ENCODE measurements around the gene CRYZ.
"Not testable (repeated sequence)": the region's sequence is repeated elsewhere in the genome, so short reads cannot be mapped to it uniquely, and the experiment has no call there.

Gene CRYZ

DNA sequence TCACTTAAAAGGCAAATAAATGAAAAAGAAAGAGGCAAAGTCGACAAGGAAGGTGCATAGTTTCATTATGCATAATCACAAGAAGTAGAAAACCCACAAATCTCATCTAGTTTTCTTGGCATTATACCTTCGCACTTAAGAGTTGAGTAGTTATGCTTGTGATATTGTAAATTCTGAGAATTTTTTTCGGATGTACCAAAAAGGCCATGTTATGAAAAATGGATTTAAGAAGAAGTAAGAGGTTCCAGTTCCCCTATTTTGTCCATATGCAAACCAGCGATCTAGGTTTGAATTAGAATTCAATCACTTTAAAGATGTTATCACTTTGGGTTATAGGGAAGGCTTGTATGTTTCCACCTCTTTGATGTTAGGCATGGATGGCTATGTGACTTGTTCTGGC is 51.4 kb downstream of the CRYZ start:
- no peak for DNase-seq (ENCODE audit: low read depth in 2 of 2)

DNA sequence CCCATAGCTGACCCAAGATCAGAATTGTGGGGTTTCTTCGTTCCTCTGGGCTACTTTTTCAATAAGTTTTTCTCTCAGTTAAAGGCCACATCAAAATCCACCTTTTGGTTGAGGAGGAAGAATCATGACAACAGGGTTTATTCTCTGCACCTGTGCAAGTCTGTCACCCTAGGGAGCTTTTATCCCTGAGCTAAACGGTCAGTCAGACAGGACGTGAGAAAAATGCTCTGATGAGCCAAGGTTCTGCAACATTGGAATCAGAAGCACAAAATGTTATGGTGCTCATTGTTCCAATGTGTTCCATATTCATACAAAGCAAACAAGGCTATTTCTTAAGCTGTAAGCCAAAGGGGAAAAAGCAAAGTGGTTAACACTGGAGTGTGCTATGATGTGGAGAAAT is 51.8 kb downstream of the CRYZ start:
- no peak for DNase-seq (ENCODE audit: low read depth in 2 of 2)

DNA sequence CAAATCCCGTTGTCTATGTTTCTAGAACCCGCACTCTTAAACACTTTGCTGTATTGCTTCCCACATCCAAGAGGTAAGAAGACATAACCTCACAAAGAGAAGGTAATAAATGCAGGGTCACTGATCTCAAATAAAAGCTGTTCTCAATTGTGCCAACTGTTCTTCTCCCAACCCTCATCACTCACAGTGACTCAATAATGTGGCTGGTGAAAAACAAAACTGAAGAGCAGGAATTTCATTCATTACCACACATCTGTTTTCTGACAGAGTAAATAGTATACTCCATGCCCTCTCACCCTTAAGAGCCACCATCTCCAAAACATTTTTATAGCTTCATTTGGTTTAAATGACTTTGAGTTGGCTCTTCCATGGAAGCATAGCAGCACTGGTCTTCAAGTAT is 53.0 kb downstream of the CRYZ start:
- no peak for DNase-seq (ENCODE audit: low read depth in 2 of 2)

DNA sequence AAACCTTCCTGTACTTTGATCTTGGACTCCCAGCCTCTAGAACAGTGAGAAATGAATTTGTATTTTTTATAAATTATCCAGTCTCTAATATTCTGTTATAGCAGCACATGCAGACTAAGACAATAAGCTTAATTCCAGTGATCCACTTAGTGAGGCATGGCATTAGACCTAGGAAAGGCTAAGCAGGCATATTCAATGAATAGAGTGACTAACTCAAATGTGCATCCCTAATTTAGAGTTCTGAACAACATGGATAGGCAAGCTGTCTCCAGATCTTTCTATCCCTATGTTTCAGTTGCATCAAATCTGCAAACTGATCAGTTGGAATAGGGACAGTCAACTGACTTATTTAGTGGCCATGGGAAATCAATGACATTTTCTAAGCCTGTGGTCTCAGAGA is 54.9 kb downstream of the CRYZ start:
- DNase-seq (ENCODE audit: low read depth in 2 of 2): no peak

DNA sequence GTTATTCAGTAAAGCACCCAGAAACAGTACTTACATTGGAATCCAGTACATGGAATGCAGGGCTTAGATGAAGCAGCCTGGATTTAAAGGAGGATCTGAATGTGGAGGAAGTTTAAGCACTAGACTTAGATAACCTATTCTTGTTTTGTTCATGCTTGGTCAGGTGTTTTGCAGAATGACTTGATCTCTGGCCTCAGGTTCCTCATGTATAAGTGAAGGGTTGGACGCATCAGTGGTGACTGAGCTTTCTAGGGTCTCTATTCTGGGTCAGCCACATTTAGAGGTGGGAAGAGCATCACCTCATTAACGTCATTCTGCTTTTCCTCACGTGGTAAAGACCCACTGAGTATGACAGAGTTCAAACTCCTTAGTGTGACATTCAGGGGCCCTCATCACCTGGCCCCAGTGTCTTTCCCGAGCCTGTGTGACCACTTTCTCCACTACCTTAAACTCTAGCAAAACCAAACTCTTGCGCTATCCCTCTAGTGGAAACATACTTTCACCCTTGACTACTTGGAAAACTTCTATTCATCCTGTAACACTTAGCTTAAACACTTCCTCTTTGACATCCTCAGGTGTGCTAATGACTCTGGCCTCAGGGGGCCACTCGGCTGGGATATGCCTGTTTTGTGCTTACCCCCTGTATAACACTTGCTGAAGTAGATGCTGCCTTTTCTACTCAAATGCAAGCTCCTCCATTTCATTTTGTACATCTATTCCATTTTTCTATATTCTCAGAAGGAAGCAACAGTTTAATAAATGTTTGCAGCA is 58.4 kb downstream of the CRYZ start:
- DNase-seq (ENCODE audit: low read depth in 2 of 2): no peak

DNA sequence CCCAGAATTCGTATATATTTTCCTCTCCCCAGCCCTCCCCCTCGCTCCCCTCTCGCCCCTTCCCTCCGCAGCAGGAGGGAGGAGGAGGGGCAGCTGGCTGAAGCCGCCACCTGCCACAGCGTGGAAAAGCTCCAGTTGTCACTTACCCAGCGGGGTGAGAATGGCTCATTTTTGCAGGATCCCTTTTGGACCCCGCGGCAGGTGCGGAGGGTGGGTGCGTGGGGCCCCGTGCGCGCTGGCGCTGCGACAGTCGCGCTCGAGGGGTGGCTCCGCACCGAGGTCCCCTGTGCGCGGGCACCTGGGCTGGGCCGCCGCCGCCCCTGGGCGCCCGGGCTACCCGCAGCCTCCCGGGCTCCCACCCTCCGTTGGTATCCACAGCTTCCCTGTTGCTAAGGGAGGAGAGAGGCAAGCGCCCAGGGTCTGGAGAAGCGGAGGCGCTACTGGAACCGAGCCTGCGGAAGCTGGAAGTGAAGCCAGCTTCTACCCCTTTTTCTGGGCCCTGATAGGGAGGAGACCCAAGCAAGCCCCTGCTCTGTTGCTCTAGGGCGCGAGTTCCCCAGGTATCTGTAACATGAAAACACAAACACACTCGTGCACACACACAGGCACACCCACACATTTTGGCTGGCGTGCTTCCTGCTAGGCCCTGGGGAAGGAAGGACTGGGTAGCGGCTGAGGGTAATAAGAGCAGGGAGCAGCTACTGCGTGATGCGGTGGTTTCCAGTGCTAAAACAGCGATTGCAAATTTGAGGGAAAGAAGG is 59.3 kb downstream of the CRYZ start, which contains the start of gene ERICH3:
ERICH3 (minus strand) TSS at position 442 of the 761 bp plus-strand sequence; CDS start at position 169, 273 bp downstream.
- no peak for DNase-seq (ENCODE audit: low read depth in 2 of 2)

DNA sequence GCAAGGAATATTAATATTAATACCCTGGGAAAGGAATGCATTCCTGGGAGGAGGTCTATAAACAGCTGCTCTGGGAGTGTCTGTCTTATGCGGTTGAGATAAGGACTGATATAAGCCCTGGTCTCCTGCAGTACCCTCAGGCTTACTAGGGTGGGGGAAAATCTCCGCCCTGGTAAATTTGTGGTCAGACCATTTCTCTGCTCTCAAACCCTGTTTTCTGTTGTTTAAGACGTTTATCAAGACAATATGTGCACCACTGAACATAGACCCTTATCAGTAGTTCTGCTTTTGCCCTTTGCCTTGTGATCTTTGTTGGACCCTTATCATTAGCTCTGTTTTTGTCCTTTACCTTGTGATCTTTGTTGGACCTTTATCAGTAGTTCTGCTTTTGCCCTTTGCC is 62.0 kb downstream of the CRYZ start:
- not testable (repeated sequence) for DNase-seq (ENCODE audit: low read depth in 2 of 2)

Data from activated CD4-positive, alpha-beta T cell treated with anti-CD3 and anti-CD28 coated beads for 24 hours (primary cell).